Esophagus (tissue), 2 donors: ENCODE measurements around the gene F2. TPM values are rescaled to one million over a fixed set of nuclear protein-coding genes. Genes with fewer than 3 reads are reported as not detected.
"Not testable (repeated sequence)": the region's sequence is repeated elsewhere in the genome, so short reads cannot be mapped to it uniquely, and the experiment has no call there.

Source experiments
- H3K27ac ChIP-seq, 2 donors: one replicate each; pipeline ENCODE4 v1.5.1; 2013; ENCODE audit warnings: low read depth in 2 of 2, mild to moderate bottlenecking in 2 of 2, inconsistent platforms in 1 of 2, low read length in 1 of 2, moderate library complexity in 1 of 2
- H3K27me3 ChIP-seq, 2 donors: one replicate each; pipeline ENCODE4 v1.6.1; 2013; ENCODE audit warnings: low read length in 2 of 2, control low read depth in 1 of 2, mild to moderate bottlenecking in 1 of 2; ENCODE audit not compliant: insufficient read depth in 2 of 2, control insufficient read depth in 1 of 2
- H3K36me3 ChIP-seq, 2 donors: one replicate each; pipeline ENCODE4 v1.6.1; 2013; ENCODE audit warnings: low read length in 1 of 2; ENCODE audit not compliant: control insufficient read depth in 2 of 2, insufficient read depth in 2 of 2
- H3K4me1 ChIP-seq, 2 donors: one replicate each; pipeline ENCODE4 v1.6.1; 2013; ENCODE audit warnings: low read length in 1 of 2; ENCODE audit not compliant: control insufficient read depth in 2 of 2, insufficient read depth in 2 of 2
- H3K4me3 ChIP-seq, 2 donors: one replicate each; pipeline ENCODE4 v1.5.1; 2013; ENCODE audit warnings: low read length in 2 of 2, mild to moderate bottlenecking in 2 of 2, low read depth in 1 of 2, moderate library complexity in 1 of 2
- H3K9me3 ChIP-seq, 2 donors: one replicate each; pipeline ENCODE4 v1.6.1; 2013; ENCODE audit warnings: mild to moderate bottlenecking in 2 of 2, low read depth in 1 of 2, low read length in 1 of 2, moderate library complexity in 1 of 2; ENCODE audit not compliant: control insufficient read depth in 2 of 2, insufficient read depth in 1 of 2
- WGBS, 2 donors: extraction: QIAGEN DNeasy Blood & Tissue Kit; methylation state at CpG; one replicate each; pipeline ENCODE4 v1.1.7; 2013; 5-methylcytosine and 5-hydroxymethylcytosine counted together
- polyA plus RNA-seq, 2 donors: library from polyadenylated mRNA; stranded (reverse); fragments of 200-250 nt; gene quantifications; one replicate each; pipeline ENCODE4 v1.2.3, GENCODE V29; 2013
- donor health status: healthy with polysubstance abuse.
- donor health status: Bipolar disorder and iron deficiency.

The F2 gene
- polyA plus RNA-seq, 2 donors = 0.04 TPM; not detected in 1

DNA sequence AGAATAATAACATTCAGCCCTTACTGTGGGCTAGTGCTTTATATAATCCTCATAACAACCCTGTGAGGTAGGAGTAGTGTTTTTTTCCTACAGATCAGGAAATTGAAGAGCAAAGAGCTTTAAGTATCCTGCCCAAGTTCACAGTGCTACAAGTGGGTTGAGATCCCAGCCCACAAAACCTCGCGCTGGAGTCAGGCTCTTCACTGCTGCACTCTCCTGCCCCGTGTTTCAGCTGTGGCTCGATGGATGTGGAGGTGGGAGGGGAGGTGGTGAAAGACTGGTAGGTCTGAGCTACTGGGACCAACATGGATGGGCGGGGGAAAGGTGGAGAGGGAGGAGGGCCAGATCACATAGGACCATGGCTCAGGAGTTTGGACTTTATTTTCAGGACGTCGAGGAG, 12.1 kb upstream of the F2 start:
- H3K36me3 ChIP-seq = peaks cover 10 to 39% of the 10 kb centered on the region in 2 donors
- H3K27ac ChIP-seq = no peak overlapping the region
- peaks cover 0 to 5% of the 10 kb centered on the region in 2 donors for H3K4me1 ChIP-seq
- no peak overlapping the region for H3K4me3 ChIP-seq
- WGBS, 2 donors = 91 to 95% methylated on average over 7 of the region's 7 CpGs
- no peaks in the 10 kb centered on the region for H3K27me3 ChIP-seq
- no peaks in the 10 kb centered on the region for H3K9me3 ChIP-seq

DNA sequence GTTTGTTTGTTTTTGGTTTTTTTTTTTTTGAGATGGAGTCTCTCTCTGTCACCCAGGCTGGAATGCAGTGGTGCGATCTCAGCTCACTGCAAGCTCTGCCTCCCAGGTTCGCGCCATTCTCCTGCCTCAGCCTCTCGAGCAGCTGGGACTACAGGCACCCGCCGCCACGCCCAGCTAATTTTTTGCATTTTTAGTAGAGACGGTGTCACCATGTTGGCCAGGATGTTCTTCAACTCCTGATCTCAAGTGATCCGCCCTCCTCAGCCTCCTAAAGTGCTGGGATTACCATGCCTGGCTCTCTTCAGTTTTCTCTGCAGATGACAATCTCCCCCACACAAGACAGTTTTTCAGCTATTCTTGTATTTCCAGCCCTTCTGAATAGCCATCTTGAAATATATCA, 9.7 kb upstream of the F2 start:
- WGBS, 2 donors = 90 to 91% methylated on average over 9 of the region's 9 CpGs
- not testable (repeated sequence) for H3K4me1 ChIP-seq, H3K27ac ChIP-seq, H3K4me3 ChIP-seq, H3K27me3 ChIP-seq, H3K9me3 ChIP-seq
- peaks cover 5 to 25% of the 10 kb centered on the region in 2 donors for H3K36me3 ChIP-seq

DNA sequence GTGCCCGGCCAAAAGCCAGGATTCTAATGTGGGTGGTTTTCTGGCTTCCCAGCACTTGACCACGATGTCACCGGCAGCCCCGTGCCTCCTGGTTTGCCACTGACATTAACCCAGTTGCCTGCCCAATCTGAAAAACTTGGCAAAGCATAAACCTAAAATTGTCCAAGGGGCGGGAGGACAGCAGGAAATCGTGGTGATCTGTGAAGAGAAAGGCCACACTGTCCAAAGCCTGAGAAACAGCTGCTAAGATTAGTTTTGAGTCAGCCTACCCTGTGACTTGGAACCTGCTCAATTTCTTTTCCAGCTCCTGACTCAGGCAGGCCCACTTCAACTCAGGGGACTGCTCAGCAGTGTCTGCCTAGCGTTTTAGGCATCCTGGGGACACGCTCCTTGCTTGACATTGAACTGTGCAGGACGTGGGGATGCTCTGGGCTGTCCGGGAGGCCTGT, 8.2 kb upstream of the F2 start:
- WGBS, 2 donors = 62 to 67% methylated on average over 10 of the region's 10 CpGs
- Histone ChIP-seq H3K4me1 (no peaks in the 10 kb centered on the region), H3K4me3 (no peak overlapping the region), H3K36me3 (peaks cover 5 to 10% of the 10 kb centered on the region in 2 donors), H3K27ac (peak overlapping the region; percentile 38 to 48), H3K27me3 (no peaks in the 10 kb centered on the region), H3K9me3 (no peaks in the 10 kb centered on the region)

DNA sequence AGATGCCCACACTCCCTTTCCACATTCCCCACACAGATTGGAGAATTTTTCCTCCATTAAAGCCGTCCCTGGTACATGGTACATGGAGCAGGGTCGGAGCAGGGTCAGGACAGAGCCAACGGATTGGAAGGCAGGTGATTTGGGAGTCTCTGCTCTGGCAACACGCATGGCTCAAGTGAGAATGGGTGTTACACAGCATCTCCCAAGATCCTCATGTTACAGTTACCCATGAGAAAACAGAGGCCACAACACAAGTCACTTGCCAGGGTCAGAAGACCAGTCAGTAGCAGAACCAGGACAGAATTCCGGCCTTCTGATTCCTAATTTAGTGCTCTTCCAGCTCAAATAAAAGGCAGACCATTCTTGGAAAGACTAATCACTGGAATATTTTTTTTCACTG, 7.7 kb upstream of the F2 start:
- H3K27ac ChIP-seq = peak overlapping the region; percentile 38 to 48
- no peaks in the 10 kb centered on the region for H3K9me3 ChIP-seq
- H3K4me3 ChIP-seq = no peak overlapping the region
- no peaks in the 10 kb centered on the region for H3K4me1 ChIP-seq
- H3K27me3 ChIP-seq = no peaks in the 10 kb centered on the region
- WGBS, 2 donors = 68 to 77% methylated on average over 5 of the region's 5 CpGs
- H3K36me3 ChIP-seq = peaks cover 4 to 6% of the 10 kb centered on the region in 2 donors

DNA sequence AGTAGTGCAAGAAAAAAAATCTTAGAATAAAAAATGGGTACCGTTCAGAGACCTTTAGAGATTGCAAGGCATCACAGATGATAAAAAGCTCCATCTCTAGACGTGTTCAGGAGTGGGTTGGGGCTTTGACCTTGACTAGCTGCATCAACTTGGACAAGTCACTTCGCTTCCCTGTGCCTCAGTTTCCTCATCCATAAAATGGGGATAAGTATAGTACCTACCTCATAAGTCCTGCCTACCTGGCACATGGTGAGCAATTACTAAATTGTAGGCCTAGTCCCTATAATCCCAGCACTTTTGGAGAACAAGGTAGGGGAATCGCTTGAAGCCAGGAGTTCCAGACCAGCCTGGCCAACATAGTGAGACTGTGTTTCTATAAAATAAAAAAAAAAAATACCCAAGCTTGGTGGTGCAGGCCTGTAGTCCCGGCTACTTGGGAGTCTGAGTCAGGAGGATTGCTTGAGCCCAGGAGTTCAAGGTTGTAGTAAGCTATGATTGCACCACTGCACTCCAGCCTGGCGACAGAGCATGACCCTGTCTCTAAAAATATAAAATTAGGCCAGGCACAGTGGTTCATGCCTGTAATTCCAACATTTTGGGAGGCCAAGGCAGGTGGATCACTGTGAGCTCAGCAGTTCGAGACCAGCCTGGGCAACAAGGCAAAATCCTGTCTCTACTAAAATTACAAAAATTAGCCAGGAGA, 6.0 kb upstream of the F2 start:
- Histone ChIP-seq H3K4me3 (no peak overlapping the region), H3K9me3 (no peaks in the 10 kb centered on the region), H3K27me3 (no peaks in the 10 kb centered on the region), H3K27ac (no peak overlapping the region), H3K36me3 (no peaks in the 10 kb centered on the region), H3K4me1 (no peaks in the 10 kb centered on the region)
- 90 to 94% methylated on average over 7 of the region's 7 CpGs for WGBS, 2 donors

DNA sequence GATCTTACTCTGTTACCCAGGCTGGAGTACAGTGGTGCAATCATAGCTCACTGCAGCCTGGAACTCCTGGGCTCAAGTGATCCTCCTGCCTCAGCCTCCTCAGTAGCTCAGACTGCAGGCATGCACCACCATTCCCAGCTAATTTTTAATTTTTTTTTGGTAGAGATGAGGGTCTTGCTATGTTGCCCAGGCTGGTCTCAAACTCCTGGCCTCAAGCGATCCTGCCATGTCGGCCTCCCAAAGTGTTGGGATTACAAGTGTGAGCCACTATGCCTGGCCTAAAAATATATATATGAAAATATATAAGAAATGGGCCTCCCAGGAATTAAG, 1.2 kb upstream of the F2 start:
- not testable (repeated sequence) for H3K4me1 ChIP-seq, H3K27ac ChIP-seq, H3K27me3 ChIP-seq, H3K36me3 ChIP-seq, H3K4me3 ChIP-seq, H3K9me3 ChIP-seq
- WGBS, 2 donors = 92 to 98% methylated on average over 2 of the region's 2 CpGs

DNA sequence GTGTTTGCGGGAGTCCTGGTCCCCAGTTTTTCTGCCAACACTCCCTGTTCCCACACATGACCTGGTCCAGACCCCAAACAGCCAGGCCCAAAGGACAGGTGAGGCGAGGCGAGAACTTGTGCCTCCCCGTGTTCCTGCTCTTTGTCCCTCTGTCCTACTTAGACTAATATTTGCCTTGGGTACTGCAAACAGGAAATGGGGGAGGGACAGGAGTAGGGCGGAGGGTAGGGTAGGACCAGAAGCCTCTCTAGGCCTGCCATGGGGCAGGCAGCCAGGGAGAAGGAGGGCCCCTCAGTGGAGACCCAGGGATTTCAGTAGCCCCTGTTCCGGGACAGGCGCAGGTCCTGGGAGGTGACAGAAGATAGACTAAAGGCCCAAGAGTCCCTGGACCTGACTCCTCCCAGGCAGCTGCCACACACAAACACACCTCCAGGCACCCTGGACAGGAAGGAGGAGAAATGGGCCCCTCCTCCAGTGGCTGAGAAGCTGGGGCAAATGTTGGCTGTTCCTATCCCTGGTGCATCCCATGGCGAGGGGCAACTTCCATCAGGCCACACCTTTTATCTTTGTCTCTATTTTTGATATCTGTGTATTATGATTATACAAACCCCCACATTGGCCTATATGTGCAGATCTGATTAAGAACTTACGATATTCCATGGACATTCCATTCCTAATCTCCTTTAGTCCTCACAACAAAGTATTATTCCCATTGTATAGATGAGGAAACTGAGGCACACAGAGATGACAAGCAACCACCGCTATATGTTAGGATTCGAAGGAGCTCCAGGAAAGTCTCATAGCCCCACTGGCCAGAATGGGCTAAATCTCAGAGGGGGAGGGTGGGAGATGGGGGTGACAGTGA, 626 bp upstream of the F2 start:
- H3K4me1 ChIP-seq = no peaks in the 10 kb centered on the region
- 80 to 84% methylated on average over 11 of the region's 11 CpGs for WGBS, 2 donors
- H3K4me3 ChIP-seq = no peak overlapping the region
- no peak overlapping the region for H3K27ac ChIP-seq
- no peaks in the 10 kb centered on the region for H3K36me3 ChIP-seq
- H3K9me3 ChIP-seq = no peaks in the 10 kb centered on the region
- H3K27me3 ChIP-seq = no peaks in the 10 kb centered on the region

DNA sequence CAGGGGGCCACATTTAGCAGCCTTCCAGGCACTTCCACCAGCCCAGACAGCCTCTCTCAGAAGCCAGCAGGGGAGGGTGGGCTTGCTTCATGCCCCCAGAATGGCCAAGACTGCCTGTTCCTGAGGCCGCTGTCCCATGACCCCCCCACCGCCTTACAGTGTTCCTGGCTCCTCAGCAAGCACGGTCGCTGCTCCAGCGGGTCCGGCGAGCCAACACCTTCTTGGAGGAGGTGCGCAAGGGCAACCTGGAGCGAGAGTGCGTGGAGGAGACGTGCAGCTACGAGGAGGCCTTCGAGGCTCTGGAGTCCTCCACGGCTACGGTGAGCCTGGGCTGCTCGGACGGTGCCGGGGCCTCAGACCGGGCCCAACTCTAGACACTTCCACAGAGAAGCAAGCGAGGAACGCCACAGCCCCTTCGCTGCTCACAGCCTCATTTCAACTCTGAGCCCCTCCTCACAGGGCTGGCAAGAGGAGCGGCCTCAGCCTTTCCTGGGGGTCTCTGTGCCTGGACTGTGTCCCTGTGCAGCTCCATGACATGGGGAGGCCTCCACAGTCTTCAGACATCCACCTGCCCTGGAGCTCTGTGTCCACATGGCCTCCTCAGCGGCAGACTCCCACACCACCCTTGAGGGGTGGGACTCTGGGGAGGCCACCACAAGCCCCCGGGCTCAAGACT, 668 bp downstream of the F2 start:
- no peaks in the 10 kb centered on the region for H3K4me1 ChIP-seq
- no peak overlapping the region for H3K4me3 ChIP-seq
- no peaks in the 10 kb centered on the region for H3K36me3 ChIP-seq
- H3K9me3 ChIP-seq = no peaks in the 10 kb centered on the region
- no peak overlapping the region for H3K27ac ChIP-seq
- no peaks in the 10 kb centered on the region for H3K27me3 ChIP-seq
- 90 to 92% methylated on average over 25 of the region's 25 CpGs for WGBS, 2 donors

DNA sequence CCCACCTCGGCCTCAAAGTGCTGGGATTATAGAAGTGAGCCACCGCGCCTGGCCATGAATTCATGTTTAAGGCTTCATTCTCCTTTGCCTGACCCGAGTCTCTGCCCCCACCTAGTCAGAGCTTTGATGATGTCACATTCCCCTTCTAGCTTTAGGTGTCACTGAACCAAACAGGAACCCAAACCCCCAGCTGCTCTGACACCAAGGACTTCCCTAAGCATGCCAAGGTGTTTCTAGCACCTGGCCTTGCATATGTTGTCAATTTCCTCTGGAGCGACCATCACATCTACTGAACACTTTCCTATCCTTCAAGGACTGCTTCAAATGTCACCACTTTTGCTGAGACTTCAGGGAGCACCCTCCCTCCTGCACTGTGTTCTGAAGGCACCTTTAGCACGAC, 2.3 kb downstream of the F2 start:
- 81 to 82% methylated on average over 6 of the region's 6 CpGs for WGBS, 2 donors
- Histone ChIP-seq H3K4me3 (no peak overlapping the region), H3K4me1 (no peaks in the 10 kb centered on the region), H3K9me3 (no peaks in the 10 kb centered on the region), H3K27ac (no peak overlapping the region), H3K27me3 (no peaks in the 10 kb centered on the region), H3K36me3 (no peaks in the 10 kb centered on the region)
